Ishikawa (cell line): Measurements from ENCODE around the gene TSPAN9.

Experiments
- CEBPB ChIP-seq: IDR thresholded peaks from 2 replicates; pipeline ENCODE4 v1.6.1; 2012
- CREB1 ChIP-seq: IDR thresholded peaks from 2 replicates; pipeline ENCODE4 v1.6.1; 2012; ENCODE audit warnings: low read depth
- EGR1 ChIP-seq: IDR thresholded peaks from 2 replicates; pipeline ENCODE4 v1.6.1; 2012
- EP300 ChIP-seq: IDR thresholded peaks from 2 replicates; pipeline ENCODE4 v1.6.1; 2012; ENCODE audit warnings: borderline replicate concordance
- FOXM1 ChIP-seq: IDR thresholded peaks from 2 replicates; pipeline ENCODE4 v1.6.1; 2012; ENCODE audit warnings: low read depth, borderline replicate concordance
- MAX ChIP-seq: IDR thresholded peaks from 2 replicates; pipeline ENCODE4 v1.6.1; 2012
- NFIC ChIP-seq: IDR thresholded peaks from 2 replicates; pipeline ENCODE4 v1.6.1; 2012
- RAD21 ChIP-seq: IDR thresholded peaks from 2 replicates; pipeline ENCODE4 v1.6.1; 2012; ENCODE audit warnings: low read depth
- REST ChIP-seq: IDR thresholded peaks from 2 replicates; pipeline ENCODE4 v1.6.1; 2012; ENCODE audit warnings: low read depth, mild to moderate bottlenecking
- TAF1 ChIP-seq: IDR thresholded peaks from 2 replicates; pipeline ENCODE4 v1.6.1; 2012; ENCODE audit warnings: low read depth, mild to moderate bottlenecking
- TCF12 ChIP-seq: IDR thresholded peaks from 2 replicates; pipeline ENCODE4 v1.6.1; 2012; ENCODE audit warnings: low read depth
- TEAD4 ChIP-seq: IDR thresholded peaks from 2 replicates; pipeline ENCODE4 v1.6.1; 2012
- USF1 ChIP-seq: IDR thresholded peaks from 2 replicates; pipeline ENCODE4 v1.6.1; 2012
- YY1 ChIP-seq: IDR thresholded peaks from 2 replicates; pipeline ENCODE4 v1.6.1; 2012; ENCODE audit warnings: low read depth
- ZBTB7A ChIP-seq: IDR thresholded peaks from 2 replicates; pipeline ENCODE4 v1.6.1; 2012; ENCODE audit warnings: low read depth

TSPAN9 gene

GRCh38 chr12:3278681-3279414 is 201.7 kb downstream of the TSPAN9 start:
- TF ChIP-seq NFIC (no peak), CEBPB (no peak), TAF1 (no peak), USF1 (no peak), FOXM1 (no peak), EGR1 (no peak), MAX (no peak), TEAD4 (no peak), ZBTB7A (no peak), RAD21 (no peak), TCF12 (no peak), CREB1 (no peak), REST (no peak), YY1 (no peak), EP300 (no peak)

GRCh38 chr12:3279415-3279780 is 202.2 kb downstream of the TSPAN9 start:
- TF ChIP-seq TAF1, result no peak
- TF ChIP-seq MAX, result no peak
- no peak for TF ChIP-seq REST
- TF ChIP-seq NFIC, result no peak
- TF ChIP-seq FOXM1, result no peak
- no peak for TF ChIP-seq EP300

GRCh38 chr12:3279832-3280231 is 202.7 kb downstream of the TSPAN9 start:
- TF ChIP-seq FOXM1, result no peak

- TF ChIP-seq YY1 (no peak), CREB1 (no peak)
Observed at GRCh38 chr12:3280967-3281366, 203.8 kb downstream of the TSPAN9 start.

GRCh38 chr12:3281588-3282383 is 204.6 kb downstream of the TSPAN9 start:
- no peak for TF ChIP-seq RAD21
- no peak for TF ChIP-seq TEAD4
- TF ChIP-seq YY1, result no peak
- no peak for TF ChIP-seq CREB1
- no peak for TF ChIP-seq TAF1
- TF ChIP-seq CEBPB, result no peak
- no peak for TF ChIP-seq NFIC
- TF ChIP-seq MAX, result no peak
- no peak for TF ChIP-seq EGR1
- no peak for TF ChIP-seq EP300
- TF ChIP-seq REST, result no peak
- TF ChIP-seq FOXM1, result no peak
- no peak for TF ChIP-seq ZBTB7A
- TF ChIP-seq TCF12, result no peak
- no peak for TF ChIP-seq USF1
